NCI-H1694 treated with DMSO at 0.1 percent for 48 hours (cell line): ENCODE results near the gene OXSR1.

Experiments used
- DNase-seq: peaks from one replicate; lab custom pipeline; 2025; lab: John Stamatoyannopoulos, UW

OXSR1 gene

DNA sequence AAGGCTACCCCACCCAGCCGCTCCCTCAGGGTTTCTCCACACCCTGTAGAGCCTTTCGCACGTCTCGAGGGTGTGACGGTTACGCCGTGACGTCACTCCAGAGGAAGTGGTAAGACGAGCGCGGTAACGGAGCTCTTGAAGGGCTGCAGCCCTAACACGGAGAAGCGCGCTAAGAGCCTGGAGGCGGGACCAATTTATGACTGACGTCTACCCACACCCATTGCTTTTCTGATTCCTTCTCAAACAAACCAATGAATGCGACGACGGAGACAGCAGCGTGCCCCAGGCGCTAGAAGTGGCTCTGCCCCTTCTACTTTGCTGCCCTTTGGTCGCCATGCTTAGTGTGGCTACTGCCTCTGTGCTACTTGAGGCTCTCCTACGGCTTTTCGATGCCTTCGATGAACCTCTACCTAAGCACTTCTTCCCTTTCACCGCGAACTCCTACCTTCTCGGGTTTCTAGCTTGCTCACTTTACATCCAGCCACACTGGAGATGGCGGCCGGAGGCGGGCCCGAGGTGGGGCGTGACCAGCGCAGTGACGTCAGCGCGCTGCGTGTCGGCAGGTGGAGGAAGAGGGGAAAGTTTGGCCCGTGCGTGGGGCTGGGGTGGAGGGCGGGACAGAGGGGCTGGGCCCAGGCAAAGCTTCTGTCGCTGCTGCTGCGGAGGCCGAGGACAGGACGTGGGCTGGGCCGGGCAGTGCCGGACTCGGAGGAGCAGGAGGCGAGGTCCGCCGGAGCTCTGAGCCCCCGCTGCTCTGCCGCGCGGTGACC, at the start of gene OXSR1:
TSS of gene OXSR1 (plus strand) at position 586 of the 770 bp plus-strand sequence. CDS start 340 bp downstream, outside the sequence.
- DNase-seq: peak; percentile 92

DNA sequence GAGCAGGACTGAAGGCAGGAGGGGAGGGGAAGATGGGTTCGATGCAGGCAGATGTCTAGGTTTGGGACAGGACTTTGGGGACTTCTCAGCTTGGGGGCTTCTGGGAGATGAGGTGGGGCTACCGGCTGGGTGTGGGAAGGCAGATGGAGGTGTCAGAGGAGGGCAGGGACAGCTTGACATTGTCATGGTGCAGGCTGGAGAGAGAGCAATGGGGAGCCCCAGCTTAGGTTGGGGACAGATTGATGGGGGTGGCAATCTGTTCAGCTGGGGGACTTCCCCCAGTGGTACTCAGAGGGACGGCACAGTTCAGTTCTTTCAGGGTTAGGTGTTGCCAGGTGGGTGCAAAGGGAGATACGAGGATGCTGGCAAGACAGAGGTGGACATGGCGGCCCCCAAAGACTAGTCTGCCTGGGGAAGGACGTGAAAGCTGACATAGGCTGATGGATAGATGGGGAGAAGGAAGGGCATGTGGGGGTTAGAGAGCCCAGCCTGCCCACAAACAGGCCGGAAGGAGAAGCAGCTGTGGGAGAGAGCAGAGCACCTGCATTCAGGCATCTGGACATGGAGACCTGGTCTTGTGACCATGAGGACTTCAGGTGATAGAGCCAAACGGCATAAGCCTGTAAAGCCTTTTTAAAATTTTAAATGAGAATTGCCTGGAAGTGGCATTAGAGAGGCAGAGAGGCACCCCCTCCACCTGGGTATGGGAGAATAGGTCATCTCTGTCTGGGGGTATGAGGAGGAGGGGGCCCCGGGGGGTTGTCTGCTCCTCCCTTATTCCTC, 49.5 kb upstream of the OXSR1 start:
- DNase-seq: no peak

DNA sequence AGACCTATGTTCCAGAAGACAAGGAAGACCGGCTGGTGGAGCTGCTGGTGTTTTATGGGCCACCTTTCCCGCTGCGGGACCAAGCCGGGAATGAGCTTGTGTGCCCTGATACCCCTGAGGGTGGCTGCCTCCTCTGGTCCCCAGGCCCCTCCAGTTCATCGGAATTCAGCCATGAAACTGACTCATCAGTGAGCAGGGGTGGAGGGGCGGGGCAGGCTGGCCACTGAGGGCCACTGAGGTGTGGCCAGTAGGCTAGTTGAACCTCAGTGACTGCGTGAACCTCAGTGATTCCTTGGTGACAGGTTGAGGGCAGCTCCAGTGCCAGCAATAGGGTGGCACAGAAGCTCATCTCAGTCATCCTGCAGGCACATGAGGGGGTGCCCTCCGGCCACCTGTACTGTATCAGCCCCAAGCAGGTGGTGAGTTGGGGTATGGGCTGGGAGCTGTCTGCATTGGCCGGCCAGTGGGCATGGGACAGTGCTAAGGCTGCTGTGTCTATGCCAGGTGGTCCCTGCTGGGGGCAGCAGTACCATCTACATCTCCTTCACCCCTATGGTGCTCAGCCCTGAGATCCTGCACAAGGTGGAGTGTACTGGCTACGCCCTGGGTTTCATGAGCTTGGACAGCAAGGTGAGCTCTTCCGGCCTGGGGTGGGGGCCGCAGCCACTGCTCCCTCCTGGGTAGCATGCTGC, 48.7 kb upstream of the OXSR1 start:
- no peak for DNase-seq

DNA sequence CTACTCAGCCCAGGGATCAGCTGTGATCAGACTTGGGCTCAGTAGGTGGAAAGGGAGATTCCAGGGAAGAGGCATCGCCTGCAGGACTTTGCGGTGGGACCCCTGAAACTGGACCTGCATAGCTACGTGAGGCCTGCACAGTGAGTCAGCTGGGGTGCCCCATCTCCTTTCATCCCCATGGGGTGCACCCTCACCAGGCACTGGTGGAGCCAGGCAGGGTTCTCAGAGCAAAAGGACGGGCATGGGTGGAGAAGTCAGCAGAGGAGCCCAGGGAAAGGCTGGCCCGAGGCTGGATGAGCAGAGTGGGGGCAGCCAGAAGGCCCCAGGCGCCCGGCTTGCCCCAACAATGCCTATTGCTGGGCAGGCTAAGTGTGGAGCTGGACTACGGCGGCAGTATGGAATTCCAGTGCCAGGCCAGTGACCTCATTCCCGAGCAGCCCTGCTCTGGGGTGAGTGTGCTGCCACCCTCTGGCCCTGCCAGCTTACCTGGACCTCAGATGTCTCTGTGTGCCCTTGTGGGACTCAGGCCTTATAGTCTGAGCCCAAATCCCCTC, 48.1 kb upstream of the OXSR1 start:
- DNase-seq: no peak

DNA sequence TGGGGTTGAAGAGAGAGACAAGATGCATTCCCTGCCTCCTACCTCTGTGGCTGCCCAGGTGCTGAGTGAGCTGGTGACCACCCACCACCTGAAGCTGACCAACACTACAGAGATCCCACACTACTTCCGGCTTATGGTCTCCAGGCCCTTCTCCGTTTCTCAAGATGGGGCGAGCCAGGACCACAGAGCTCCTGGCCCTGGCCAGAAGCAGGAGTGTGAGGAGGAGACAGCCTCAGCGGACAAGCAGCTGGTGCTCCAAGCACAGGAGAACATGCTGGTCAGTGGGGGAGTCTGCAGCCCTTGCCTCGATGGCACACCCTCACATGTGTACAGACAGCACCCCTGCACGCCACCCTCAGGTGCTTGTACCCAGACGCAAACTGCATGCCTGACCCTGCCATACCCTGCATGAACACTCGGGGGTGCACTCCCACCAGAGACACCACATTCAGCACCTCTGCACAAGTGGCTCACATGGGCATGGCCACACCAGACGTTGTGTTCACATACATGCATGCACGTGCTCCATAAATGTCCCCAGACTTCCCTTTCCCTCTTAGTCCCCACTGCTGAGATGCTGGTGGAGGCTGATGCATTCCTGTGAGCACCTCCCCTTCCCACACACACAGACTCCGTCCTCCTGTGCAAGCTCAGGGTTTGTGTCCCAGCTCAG, 47.5 kb upstream of the OXSR1 start:
- no peak for DNase-seq

DNA sequence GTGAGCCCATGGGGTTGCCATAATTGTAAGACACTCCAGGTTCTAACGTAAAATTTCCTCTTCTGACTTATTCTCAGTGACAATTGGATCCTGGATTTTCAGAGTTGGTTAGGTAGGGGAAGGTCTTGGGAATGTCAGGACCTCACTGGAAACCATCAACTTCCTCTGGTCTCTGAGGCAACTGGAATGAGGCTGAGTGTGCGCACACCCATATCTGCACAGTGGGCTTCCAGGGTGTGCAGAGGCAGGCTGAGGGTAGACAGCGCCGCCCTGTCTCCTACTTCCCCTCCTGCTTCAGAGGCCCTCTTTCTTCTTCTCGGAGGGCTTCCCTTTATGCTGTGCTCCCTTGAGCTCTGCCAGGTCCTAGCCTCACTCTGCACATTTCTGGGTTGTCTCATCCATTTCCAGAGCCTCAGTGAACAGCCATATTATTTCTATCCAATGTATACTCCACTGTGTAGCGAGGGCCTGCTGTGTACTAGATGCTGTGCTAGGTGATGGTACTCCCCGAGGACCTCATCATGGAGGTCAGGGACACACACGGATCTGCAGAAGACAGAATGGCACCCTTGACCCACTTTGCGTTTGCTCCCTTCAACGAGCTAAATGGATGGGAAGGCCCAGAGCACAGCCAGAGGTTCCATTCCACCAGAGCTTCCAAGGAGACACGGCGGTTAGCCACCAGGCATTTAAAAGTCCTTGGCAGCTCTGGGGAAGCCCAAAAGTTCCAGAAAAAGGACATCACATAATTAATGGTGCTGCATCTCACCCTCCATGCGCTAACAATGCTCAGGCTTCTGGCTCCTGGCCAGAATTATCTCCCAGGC, 46.7 kb upstream of the OXSR1 start:
- DNase-seq: no peak

DNA sequence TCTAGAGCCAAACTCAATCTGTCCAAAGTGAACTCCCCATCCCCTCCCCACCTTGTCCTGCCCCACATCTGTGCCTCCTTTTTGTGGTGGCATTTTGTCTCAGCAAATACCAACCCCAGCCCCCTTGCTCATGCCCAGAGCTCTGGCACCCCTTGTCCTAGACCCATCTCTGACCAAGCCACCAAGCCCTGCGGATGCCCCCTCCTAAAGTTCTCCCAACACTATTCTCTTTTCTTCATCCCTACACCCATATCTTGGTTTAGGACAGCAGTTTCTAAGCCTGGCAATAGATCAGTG, 46.1 kb upstream of the OXSR1 start:
- no peak for DNase-seq

DNA sequence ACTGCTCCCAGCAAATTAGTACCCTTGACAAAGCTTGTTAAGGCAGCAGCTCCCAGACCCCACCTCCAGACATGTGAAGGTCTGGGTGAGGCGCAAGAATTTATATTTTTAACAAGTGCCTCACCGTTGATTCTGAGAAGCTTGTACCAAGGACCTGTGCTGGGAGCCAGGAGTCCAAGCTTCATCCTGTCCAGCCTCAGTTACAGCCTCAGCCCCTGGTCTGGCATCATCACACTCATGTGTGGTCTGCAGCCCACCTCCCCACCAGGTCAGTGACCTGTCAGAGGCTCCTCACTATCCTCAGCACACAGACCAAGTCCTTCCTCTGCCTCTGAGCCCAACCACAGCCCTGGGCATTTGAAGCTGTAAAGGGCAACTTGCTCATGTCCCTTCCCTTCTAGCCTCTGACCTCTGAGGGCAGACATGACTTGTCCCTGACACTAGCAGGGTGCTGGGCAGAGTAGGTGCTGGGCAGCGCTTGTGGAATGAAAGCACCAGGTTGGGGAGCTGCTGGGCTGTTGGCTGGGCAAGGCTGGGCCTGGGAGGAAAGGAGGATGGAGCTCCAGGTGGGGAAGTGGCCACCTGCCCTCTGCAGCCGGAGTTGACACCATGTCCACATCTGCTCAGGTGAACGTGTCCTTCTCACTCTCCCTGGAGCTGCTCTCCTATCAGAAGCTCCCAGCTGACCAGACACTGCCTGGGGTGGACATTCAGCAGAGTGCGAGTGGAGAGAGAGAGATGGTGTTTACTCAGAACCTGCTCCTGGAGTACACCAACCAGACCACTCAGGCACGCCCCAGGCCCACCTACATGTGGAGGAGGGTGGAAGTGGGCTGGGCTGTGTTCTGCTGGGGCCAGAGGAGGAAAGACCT, 45.3 kb upstream of the OXSR1 start:
- no peak for DNase-seq

DNA sequence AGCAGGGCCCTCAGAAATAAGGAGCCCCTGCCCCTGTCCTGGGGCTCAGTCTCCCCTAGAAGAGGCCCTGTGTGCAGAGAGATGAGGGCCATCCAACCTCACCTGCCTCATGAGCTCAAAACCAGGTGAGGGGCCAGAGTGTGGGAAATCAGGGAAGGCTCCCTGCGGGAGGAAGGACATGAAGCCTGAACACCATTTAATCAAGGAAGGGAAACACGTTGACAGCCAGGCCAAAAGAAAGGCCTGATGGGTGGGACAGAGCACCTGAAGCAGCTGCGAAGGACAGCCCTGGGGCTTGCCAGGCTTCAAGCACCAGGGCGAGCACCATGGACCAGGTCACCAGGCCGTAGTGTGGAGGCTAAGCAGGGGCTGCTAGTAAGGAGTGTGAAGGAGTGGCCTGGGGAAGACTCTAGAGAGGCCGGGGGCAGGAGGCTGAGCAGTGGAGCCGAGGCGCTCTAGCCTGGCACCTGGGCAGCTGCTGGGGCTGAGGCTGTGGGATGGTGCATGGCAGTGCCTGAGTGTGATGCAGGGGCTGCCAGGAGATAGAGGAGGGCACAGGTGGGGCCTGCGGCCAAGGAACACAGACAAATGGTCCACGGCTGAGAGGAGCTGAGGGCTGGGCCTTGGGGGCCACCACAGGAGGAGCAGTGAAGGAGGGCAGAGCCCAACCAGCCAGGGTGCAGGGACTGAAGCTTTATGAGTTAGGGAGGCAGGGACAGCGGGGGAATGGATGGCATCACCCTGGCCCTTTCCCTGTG, 44.5 kb upstream of the OXSR1 start:
- no peak for DNase-seq

DNA sequence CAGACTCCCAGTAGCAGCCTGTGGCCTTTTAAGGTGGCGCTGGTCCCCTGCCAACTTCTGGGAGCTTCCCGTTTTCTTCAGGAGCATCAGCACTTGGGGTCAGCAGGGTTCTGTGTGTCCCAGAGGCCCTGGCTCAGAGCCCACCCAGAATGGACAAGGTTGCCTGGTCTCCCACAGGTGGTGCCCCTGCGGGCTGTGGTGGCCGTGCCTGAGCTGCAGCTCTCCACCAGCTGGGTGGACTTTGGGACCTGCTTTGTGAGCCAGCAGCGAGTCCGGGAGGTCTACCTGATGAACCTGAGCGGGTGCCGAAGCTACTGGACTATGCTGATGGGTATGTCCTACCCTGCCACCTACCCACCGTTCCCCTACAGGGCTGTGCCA, 43.9 kb upstream of the OXSR1 start:
- no peak for DNase-seq

DNA sequence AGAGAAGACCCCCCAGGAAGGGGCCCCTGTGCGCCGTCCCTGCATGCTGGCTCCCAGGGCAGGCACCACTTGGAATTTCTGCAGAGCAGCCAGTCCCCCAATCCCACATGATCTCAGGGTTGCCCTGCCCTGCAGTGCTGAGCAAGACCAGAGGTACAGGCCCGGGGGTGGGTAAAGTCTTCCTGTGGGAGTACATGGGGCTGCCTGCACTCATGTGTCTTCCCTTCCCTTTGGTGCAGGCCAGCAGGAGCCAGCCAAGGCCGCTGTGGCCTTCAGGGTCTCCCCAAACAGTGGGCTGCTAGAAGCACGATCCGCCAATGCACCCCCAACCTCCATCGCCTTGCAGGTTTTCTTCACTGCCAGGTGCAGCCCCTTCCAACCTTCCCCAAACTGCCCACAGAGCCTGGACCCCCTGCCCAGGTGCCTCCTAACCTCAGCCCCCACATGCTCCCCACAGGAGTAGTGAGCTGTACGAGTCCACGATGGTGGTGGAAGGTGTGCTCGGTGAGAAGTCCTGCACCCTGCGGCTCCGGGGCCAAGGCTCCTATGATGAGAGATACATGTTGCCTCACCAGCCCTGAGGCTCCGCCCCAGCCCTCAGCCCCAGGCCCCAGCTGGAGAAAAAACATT, 43.4 kb upstream of the OXSR1 start:
- DNase-seq: no peak

DNA sequence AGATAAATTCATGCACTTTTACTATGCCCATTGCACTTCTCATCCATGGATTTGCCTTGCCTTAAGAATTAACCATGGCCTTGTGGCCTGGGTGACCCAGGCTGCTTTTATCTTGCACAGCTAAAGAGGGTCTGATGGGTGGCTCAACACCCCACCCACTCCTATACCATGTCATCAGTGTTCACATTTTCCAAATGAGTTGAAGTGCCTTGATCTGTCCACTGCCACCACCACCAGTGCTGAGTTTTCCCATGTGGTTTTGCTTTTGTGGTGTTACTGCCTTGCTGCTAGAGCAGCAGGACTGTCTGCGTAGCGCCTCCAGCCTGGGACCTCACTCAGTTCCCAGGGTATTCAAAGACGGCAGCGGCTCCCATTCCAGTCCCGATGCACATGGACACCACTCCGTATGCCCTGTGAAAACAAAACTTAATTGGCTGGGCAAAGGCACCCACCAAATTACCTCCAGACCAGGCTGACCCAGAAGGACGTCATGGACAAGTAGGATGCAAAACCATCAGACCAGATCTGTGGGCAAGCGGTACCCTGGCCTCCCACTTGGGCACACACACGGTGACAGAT, 42.5 kb upstream of the OXSR1 start:
- no peak for DNase-seq

DNA sequence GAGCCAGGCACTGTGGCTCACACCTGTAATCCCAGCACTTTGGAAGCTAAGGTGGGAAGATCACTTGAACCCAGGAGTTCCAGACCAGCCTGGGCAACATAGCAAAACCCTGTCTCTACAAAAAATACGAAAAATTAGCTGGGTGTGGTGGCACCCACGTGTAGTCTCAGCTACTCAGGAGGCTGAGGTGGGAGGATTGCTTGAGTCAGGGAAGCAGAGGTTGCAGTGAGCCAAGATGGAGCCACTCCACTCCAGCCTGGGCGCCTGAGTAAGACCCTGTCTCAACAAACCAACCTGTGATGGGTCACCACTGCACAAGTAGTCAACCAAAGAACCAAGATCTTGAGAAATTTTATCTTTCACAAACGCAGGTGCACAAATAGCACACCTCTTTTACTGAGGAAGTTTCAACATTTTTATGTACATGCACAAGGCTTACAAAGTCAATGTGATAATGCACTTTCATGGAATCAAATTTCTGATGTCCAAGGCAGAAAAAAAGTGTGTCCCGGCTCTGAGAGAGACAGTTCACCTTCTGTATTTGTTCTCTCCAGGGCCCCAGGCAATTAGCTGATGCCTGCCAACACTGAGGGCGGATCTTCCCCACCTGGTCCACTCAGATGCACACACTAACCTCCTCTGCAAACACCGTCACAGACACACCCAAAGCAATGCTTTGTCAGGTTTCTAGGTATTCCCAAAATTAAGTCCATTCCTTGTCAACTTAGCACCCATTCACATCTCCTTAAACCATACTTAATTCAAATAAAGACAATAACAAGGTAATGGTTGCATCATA, 40.8 kb upstream of the OXSR1 start:
- DNase-seq: no peak

DNA sequence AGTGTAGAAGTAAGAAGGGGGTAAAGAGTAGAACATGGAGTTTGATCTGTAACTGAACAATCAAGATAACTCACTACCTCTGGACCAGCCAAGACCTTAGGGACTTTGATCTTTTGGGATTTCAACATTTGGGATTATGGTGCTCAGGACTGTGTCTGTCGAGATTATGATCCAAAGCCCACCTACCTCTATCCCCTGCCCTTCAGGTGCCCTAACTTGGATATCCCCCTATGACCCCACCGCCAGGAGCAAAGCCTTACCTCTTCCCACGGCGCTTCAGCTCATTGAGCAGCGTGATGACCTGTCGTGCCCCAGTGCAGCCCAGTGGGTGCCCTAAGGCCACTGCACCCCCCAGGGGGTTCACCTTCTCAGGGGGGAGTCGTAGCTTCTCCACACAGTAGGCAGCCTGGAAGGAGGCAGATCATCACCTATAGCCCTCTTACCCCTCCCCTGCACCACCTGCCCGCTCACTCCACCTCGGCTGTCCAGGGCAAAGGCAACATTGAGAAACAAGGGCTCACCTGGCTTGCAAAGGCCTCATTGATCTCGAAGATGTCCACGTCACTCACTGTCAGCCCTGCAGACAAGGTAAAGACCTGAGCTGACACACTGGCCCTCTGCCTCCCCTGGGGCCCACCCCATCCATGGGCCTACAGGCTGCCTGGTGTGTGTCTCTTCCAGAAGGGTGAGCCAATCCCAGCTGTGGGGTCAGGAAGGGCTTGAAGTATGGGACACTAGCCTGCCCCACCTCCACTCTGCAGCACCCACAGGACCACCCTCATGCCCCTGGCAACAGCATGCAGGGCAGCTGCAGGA, 39.8 kb upstream of the OXSR1 start:
- no peak for DNase-seq

DNA sequence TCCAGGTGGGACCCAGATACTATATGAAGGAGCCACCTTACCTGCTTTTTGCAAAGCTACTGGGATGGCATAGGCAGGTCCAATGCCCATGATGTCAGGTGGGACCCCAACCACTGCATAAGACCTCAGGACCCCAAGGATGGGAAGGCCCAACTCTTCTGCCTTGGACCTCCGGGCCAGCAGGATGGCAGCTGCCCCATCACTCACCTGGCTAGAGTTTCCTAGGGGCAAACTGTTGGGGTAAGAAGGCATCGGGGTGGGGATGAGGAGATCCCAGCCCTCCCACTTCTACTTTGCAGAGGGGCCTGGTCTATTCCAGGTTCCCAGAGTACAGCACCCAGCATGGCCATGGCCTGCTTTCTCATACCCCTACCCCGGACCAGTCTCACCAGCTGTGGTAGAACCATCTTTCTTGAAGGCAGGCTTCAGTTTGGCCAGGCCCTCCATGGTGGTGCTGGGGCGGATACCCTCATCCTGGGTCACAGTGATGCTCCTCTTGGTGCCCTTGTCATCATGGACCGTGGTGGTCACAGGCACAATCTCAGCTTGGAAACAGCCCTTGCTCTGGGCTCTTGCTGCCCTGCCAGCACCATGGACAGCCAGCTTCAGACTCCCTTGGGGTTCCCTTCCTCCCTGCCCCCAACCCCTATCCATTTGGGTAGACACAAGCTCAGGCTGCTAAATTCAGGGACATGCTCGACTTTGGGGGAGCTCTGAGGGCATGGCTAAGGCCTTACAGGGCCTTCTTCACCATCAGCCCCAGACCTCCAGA, 39.0 kb upstream of the OXSR1 start:
- no peak for DNase-seq

DNA sequence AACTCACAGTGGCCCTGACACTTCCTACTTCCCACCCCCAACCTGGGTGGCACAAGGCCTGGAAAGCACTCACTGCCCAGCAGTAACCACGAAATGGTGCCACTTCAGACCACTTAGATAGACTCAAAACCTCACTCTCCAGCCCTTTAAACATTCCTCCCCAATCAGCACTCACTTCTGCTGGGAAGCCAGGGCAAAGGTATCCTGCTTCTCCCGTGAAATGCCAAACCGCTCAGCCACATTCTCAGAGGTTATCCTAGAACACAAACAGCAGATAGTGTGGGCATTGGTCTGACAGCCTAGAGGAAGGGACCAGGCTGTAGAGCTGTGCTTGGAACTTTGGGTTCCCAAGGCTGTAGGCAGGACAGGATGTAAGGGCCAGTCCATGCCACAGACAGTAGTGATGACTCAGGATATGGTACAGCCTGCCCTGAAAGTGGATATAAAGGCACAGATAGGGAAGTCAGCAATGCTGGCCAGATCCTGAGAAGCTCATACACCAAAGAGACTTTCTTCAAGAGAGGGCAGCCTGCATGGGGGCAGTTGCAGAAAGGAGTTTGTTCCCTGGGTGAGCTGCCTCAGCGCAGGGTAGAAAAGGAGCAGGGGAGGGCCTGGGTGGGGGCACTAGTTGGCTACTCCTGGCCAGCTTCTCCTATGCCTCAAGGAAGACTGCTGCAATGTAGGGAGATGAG, 37.6 kb upstream of the OXSR1 start:
- DNase-seq: no peak
